HepG2 (cell line): ENCODE measurements around the gene ADAM19. TPM values are rescaled to one million over a fixed set of nuclear protein-coding genes. Genes with fewer than 3 reads are reported as not detected.
A peak's percentile ranks its signal among the peaks of the same experiment; 100 is the strongest.

Experiments
- ATAC-seq: fragments of 200-7000 bp; cut with Tn5 transposase; 3 replicates; pipeline ENCODE4 v1.9.1; 2020; ENCODE audit warnings: mild to moderate bottlenecking, moderate library complexity
- BruUV-seq: library from RNA; stranded (reverse); fragments of 400-500 nt; replicated peaks from 2 replicates; lab custom pipeline; 2021; lab: Mats Ljungman, UMichigan
- CTCF ChIA-PET: fragments of 300-600 bp; formaldehyde crosslinking; extraction: SDS; loops from one replicate; lab custom pipeline; 2021; ENCODE audit warnings: low total read pairs, inconsistent platforms, low intra/inter-chr PET ratio; lab: Yijun Ruan, JAX
- POLR2A ChIA-PET: fragments of 350-600 bp; sonication (Branson Sonifier 250); formaldehyde crosslinking; loops from one replicate; lab custom pipeline; 2020; ENCODE audit warnings: antibody characterized with exemption, inconsistent platforms; lab: Yijun Ruan, JAX
- DNase-seq: peaks from one replicate; pipeline ENCODE4 v3.0.0-alpha.2; 2015; ENCODE audit warnings: low spot score
- FAIRE-seq: peaks from 3 replicates; lab custom pipeline; 2011; peaks lifted over from hg19 to GRCh38; lab: Jason Lieb, UNC
- H2AFZ ChIP-seq: one replicate; pipeline ENCODE4 v1.6.1; 2011; ENCODE audit warnings: low read length, inconsistent platforms
- H3K27ac ChIP-seq: fragments of 300-600 bp; 3 replicates; pipeline ENCODE4 v1.8.0; 2011; ENCODE audit warnings: mixed run types, mild to moderate bottlenecking, mixed read lengths, low read length, inconsistent platforms; ENCODE audit not compliant: insufficient read depth; ENCODE audit errors: extremely low read length
- H3K27me3 ChIP-seq, 2 experiments: fragments of 200-600 bp in 1 of 2; 2 replicates in 1 of 2; 3 replicates in 1 of 2; pipeline versions ENCODE4 v1.6.0 to v1.8.0; 2011; ENCODE audit warnings: low read length in 2 of 2, mild to moderate bottlenecking in 2 of 2, moderate library complexity in 2 of 2, inconsistent platforms in 1 of 2; ENCODE audit not compliant: insufficient read depth in 2 of 2, control insufficient read depth in 1 of 2
- H3K36me3 ChIP-seq, 2 experiments: fragments of 200-600 bp in 1 of 2; replicated peaks in 1 of 2; 2 replicates in 1 of 2; 3 replicates in 1 of 2; pipeline versions ENCODE4 v1.5.1 to v1.8.0; 2011; ENCODE audit warnings: low read length in 2 of 2, inconsistent platforms in 1 of 2; ENCODE audit not compliant: insufficient read depth in 2 of 2, control insufficient read depth in 1 of 2
- H3K4me1 ChIP-seq: 2 replicates; pipeline ENCODE4 v1.5.1; 2012; ENCODE audit warnings: low read length, inconsistent platforms; ENCODE audit not compliant: insufficient read depth
- H3K4me2 ChIP-seq: 2 replicates; pipeline ENCODE4 v1.6.0; 2011; ENCODE audit warnings: low read depth, low read length, inconsistent platforms
- H3K4me3 ChIP-seq, 3 experiments: fragments of 200-600 bp in 1 of 3; sonication (generic), shearing (Covaris generic) in 1 of 3; replicated peaks in 1 of 3; 2 replicates each; pipeline ENCODE4 v1.5.1; 2011 to 2016; ENCODE audit warnings: low read length in 3 of 3, inconsistent platforms in 2 of 3, low read depth in 2 of 3, mild to moderate bottlenecking in 2 of 3, control low read depth in 1 of 3, mixed read lengths in 1 of 3; ENCODE audit not compliant: insufficient read depth in 1 of 3
- H3K79me2 ChIP-seq: one replicate; pipeline ENCODE4 v1.6.1; 2011; ENCODE audit warnings: low read length, inconsistent platforms; ENCODE audit not compliant: insufficient read depth
- H3K9ac ChIP-seq: 2 replicates; pipeline ENCODE4 v1.6.0; 2011; ENCODE audit warnings: mild to moderate bottlenecking, low read depth, low read length, inconsistent platforms; ENCODE audit not compliant: insufficient read depth
- H3K9me3 ChIP-seq: 2 replicates; pipeline ENCODE4 v1.5.1; 2012; ENCODE audit warnings: mild to moderate bottlenecking, low read length
- H4K20me1 ChIP-seq: 2 replicates; pipeline ENCODE4 v1.6.0; 2011; ENCODE audit warnings: inconsistent platforms, mild to moderate bottlenecking, low read length, moderate library complexity; ENCODE audit not compliant: insufficient read depth
- CBX5 ChIP-seq: sonication (generic); formaldehyde crosslinking; IDR thresholded peaks from 2 replicates; pipeline ENCODE4 v1.4.0; 2020; ENCODE audit warnings: missing genetic modification reagents, borderline replicate concordance
- HCFC1 ChIP-seq: fragments of 150-350 bp; IDR thresholded peaks from 2 replicates; pipeline ENCODE4 v1.6.1; 2014; ENCODE audit warnings: low read depth, low read length
- HNRNPK ChIP-seq: fragments of 200-400 bp; formaldehyde crosslinking; IDR thresholded peaks from 2 replicates; pipeline ENCODE4 v1.6.1; 2018; ENCODE audit warnings: low read length, low read depth, moderate library complexity, mild to moderate bottlenecking; ENCODE audit not compliant: poor library complexity, severe bottlenecking
- TEAD3 ChIP-seq: optimal IDR thresholded peaks from 2 replicates; pipeline ENCODE3; 2016; ENCODE audit warnings: borderline replicate concordance
- ZMYM3 ChIP-seq: sonication (generic); formaldehyde crosslinking; IDR thresholded peaks from 2 replicates; pipeline ENCODE4 v1.5.1; 2020; ENCODE audit warnings: mild to moderate bottlenecking, missing genetic modification reagents
- ZNF253 ChIP-seq: sonication (generic); formaldehyde crosslinking; IDR thresholded peaks from 2 replicates; pipeline ENCODE4 v1.8.0; 2022; ENCODE audit warnings: mild to moderate bottlenecking, missing genetic modification reagents, borderline replicate concordance
- ZNF33B ChIP-seq: sonication (generic); formaldehyde crosslinking; IDR thresholded peaks from 2 replicates; pipeline ENCODE4 v1.5.1; 2020; ENCODE audit warnings: mild to moderate bottlenecking, missing genetic modification reagents
- WGBS: methylation state at CpG from one replicate; pipeline ENCODE4 v1.1.6; 2017; ENCODE audit warnings: low lambda C conversion rate; 5-methylcytosine and 5-hydroxymethylcytosine counted together
- in situ Hi-C: cut with HindIII; loops from 2 replicates; pipeline ENCODE4 v1.10.0; 2017; ENCODE audit warnings: low pct_unique_long_range_greater_than_20kb; ENCODE audit not compliant: extremely low pct_ligation_motif_present
- intact Hi-C: fragments of 100-400 bp; cut with micrococcal nuclease; formaldehyde crosslinking; loops from one replicate; pipeline ENCODE4 v1.10.0; 2022; ENCODE audit not compliant: unreplicated experiment
- polyA plus RNA-seq, 8 experiments: library from polyadenylated mRNA; depleted of rRNA in 3 of 8; stranded (reverse) in 7 of 8; unstranded in 1 of 8; fragments of >200 nt; fragmentation: Illumina TruSeq in 4 of 8; extraction: Trizol in 4 of 8; gene quantifications; 2 replicates each; pipeline versions ENCODE4 v1.2.1 to v1.2.3, GENCODE V29; 2011 to 2016; ENCODE audit warnings: low read depth in 4 of 8, missing spikeins in 1 of 8, mixed read lengths in 1 of 8; ENCODE audit not compliant: insufficient read depth in 1 of 8
- total RNA-seq, 5 experiments: library from RNA; depleted of rRNA; stranded (reverse); fragments of >200 nt; fragmentation: Illumina TruSeq; extraction: Trizol; gene quantifications; 2 replicates each; pipeline ENCODE4 v1.2.3, GENCODE V29; 2016; ENCODE audit warnings: low read depth in 1 of 5
- TF ChIP-seq, protein P1 (sequence below): sonication (generic); formaldehyde crosslinking; IDR thresholded peaks from 2 replicates; pipeline ENCODE4 v1.5.1; 2020; ENCODE audit warnings: mild to moderate bottlenecking, missing genetic modification reagents, moderate library complexity
- TF ChIP-seq, protein P2 (sequence below): sonication (generic); formaldehyde crosslinking; IDR thresholded peaks from 2 replicates; pipeline ENCODE4 v1.4.0; 2020; ENCODE audit warnings: missing genetic modification reagents, mild to moderate bottlenecking, borderline replicate concordance
- TF ChIP-seq, protein P3 (sequence below): sonication (generic); formaldehyde crosslinking; IDR thresholded peaks from 2 replicates; pipeline ENCODE4 v1.8.0; 2022; ENCODE audit warnings: low read depth, missing genetic modification reagents

The ADAM19 gene
- total and polyA plus RNA-seq, 2 of the 13 experiments (the other 11 are each of a cell fraction or from before 2014, with no cell fraction given), result 0.38 to 0.74 TPM

DNA sequence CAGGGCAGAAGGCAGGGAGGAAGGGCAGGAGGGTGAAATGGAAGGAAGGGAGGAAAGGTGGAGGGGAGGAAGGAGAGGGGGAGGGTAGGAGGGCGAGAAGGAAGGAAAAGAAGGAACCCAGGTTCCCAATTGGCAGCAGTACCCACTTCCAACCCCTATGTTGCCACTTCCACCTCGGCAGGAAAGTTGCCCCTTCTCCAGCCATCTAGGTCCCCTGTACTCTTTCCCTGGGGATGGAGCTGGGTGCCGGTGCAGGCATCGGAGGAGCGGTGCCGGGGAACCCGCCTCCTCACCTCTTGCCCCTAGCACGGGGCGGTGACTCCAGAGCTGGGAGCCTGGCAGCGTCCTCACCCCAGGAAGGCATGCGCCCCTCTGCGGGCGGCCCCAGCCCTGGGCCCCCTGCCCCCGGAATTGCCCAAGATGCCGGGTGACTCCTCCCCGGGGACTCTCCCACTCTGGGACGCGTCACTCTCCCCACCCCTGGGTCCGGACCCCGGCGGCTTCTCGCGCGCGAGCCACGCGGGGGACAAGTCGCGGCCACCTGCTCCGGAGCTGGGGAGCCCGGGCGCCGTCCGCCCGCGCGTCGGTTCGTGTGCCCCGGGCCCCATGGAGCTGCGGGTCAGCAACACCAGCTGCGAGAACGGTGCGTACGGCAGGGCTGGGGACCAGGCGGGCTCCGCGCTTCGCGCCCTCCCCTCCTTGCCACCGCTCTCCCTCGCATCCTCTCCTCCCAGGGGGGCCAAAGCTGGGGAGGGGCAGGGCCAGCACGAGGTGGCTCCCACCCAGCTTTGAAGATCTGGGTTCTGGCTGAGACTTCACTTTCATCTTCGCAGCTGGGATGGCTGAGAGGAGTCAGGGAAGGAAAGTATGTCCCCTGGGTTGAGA lies 115.6 kb downstream of the ADAM19 start, which contains the start of gene NIPAL4:
NIPAL4 (plus strand) TSS at position 499 of the 885 bp plus-strand sequence; CDS start at position 607, 108 bp downstream.
- CTCF ChIA-PET, result no interaction called here
- peak within 1 kb of the TSS; percentile 16; the same call in 1 of the 2 replicates for H3K4me2 ChIP-seq
- no peaks in the 10 kb centered on the region for H3K4me1 ChIP-seq
- ATAC-seq (peak; percentile 74), FAIRE-seq (no peak)
- POLR2A ChIA-PET, result no interaction called here
- no peak within 1 kb of the TSS for H3K27ac ChIP-seq
- peaks cover 3 to 51% of the 10 kb centered on the region in 2 experiments; a peak in 3 of 5 replicates for H3K27me3 ChIP-seq
- H3K9ac ChIP-seq, result no peak within 1 kb of the TSS
- no peaks in the 10 kb centered on the region for H3K79me2 ChIP-seq
- no peak within 1 kb of the TSS for H2AFZ ChIP-seq
- BruUV-seq, result no TSS peak
- H3K4me3 ChIP-seq, result peak within 1 kb of the TSS in 1 of 3 experiments; percentile 23; a peak in 1 of 6 replicates
- no peaks in the 10 kb centered on the region for H3K9me3 ChIP-seq
- intact Hi-C loops (no loop called here), in situ Hi-C loops (no loop called here)
- H4K20me1 ChIP-seq, result no peaks in the 10 kb centered on the region
- WGBS, result 9% methylated on average over 28 of the region's 54 CpGs
- TF ChIP-seq ZNF253 (CRISPR knock-in tag) (no peak), ZMYM3 (CRISPR knock-in tag) (no peak), CBX5 (CRISPR knock-in tag) (no peak), HCFC1 (no peak), HNRNPK (peak; percentile 30), TEAD3 (CRISPR knock-in tag) (no peak), ZNF33B (CRISPR knock-in tag) (no peak)
- TF ChIP-seq, protein P1, sequence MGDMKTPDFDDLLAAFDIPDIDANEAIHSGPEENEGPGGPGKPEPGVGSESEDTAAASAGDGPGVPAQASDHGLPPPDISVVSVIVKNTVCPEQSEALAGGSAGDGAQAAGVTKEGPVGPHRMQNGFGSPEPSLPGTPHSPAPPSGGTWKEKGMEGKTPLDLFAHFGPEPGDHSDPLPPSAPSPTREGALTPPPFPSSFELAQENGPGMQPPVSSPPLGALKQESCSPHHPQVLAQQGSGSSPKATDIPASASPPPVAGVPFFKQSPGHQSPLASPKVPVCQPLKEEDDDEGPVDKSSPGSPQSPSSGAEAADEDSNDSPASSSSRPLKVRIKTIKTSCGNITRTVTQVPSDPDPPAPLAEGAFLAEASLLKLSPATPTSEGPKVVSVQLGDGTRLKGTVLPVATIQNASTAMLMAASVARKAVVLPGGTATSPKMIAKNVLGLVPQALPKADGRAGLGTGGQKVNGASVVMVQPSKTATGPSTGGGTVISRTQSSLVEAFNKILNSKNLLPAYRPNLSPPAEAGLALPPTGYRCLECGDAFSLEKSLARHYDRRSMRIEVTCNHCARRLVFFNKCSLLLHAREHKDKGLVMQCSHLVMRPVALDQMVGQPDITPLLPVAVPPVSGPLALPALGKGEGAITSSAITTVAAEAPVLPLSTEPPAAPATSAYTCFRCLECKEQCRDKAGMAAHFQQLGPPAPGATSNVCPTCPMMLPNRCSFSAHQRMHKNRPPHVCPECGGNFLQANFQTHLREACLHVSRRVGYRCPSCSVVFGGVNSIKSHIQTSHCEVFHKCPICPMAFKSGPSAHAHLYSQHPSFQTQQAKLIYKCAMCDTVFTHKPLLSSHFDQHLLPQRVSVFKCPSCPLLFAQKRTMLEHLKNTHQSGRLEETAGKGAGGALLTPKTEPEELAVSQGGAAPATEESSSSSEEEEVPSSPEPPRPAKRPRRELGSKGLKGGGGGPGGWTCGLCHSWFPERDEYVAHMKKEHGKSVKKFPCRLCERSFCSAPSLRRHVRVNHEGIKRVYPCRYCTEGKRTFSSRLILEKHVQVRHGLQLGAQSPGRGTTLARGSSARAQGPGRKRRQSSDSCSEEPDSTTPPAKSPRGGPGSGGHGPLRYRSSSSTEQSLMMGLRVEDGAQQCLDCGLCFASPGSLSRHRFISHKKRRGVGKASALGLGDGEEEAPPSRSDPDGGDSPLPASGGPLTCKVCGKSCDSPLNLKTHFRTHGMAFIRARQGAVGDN (CRISPR knock-in tag), result peak; percentile 33; the same call in 1 of the 2 replicates
- TF ChIP-seq, protein P2, sequence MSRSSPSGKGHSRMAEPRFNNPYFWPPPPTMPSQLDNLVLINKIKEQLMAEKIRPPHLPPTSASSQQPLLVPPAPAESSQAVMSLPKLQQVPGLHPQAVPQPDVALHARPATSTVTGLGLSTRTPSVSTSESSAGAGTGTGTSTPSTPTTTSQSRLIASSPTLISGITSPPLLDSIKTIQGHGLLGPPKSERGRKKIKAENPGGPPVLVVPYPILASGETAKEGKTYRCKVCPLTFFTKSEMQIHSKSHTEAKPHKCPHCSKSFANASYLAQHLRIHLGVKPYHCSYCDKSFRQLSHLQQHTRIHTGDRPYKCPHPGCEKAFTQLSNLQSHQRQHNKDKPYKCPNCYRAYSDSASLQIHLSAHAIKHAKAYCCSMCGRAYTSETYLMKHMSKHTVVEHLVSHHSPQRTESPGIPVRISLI (CRISPR knock-in tag), result no peak
- TF ChIP-seq, protein P3, sequence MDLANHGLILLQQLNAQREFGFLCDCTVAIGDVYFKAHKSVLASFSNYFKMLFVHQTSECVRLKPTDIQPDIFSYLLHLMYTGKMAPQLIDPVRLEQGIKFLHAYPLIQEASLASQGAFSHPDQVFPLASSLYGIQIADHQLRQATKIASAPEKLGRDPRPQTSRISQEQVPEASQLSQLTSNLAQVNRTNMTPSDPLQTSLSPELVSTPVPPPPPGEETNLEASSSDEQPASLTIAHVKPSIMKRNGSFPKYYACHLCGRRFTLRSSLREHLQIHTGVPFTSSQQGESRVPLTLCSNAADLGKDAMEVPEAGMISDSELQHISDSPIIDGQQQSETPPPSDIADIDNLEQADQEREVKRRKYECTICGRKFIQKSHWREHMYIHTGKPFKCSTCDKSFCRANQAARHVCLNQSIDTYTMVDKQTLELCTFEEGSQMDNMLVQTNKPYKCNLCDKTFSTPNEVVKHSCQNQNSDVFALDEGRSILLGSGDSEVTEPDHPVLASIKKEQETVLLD (CRISPR knock-in tag), result no peak
- TF ChIP-seq, all 625 proteins: peak for 2
- DNase-seq, result no peak
- no peaks in the 10 kb centered on the region for H3K36me3 ChIP-seq
